Suppressor macrophage treated with lipopolysaccharide for 1 hour (primary cell): ENCODE data around the gene KRTAP25-1.

Experiments
- DNase-seq, 3 donors: peaks; one replicate each; pipeline ENCODE4 v3.0.0-alpha.2; 2020 to 2022

KRTAP25-1 gene

DNA sequence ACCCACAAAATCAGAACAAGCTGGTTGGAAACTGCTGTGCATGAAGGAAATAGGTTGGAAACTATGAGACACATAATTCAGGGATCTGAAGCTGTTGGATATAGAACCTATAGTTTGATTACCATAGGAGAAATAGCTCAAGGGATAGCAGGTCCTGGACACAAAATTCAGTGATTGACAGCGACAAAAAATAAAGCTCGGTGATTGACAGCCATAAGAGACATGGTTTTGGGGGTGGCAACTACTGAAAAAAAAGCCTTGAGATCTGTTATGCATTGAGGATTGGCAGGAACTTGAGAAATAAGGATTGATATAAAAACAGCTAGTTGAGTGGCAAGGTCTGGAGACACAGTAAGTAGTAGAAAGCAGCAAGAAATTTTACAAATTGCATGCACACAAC is at the start of gene KRTAP25-1:
TSS of gene KRTAP25-1 (minus strand) at position 300 of the 400 bp plus-strand sequence. CDS start at position 276, 24 bp downstream.
- no peak for DNase-seq

DNA sequence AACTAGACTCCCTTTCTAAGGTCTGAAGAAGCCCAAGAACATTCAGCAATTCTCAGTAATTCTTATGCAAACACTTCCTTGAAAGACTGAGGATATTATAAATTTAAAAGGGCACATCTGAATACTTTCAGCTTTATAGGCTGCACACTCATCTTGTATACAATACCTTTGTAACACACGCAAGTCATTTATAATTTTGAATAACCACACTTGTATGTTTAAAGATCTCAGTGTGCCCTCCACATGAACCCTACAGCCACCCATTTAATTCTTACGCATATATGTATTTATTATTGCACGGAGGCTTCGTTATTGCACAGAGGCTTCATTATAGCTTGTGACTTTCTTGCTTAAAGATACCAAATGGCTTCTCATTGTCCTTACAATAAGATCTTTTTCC is 49.4 kb upstream of the KRTAP25-1 start:
- DNase-seq = no peak

GRCh38 chr21:30337772-30338171 is 48.5 kb upstream of the KRTAP25-1 start:
- no peak for DNase-seq

DNA sequence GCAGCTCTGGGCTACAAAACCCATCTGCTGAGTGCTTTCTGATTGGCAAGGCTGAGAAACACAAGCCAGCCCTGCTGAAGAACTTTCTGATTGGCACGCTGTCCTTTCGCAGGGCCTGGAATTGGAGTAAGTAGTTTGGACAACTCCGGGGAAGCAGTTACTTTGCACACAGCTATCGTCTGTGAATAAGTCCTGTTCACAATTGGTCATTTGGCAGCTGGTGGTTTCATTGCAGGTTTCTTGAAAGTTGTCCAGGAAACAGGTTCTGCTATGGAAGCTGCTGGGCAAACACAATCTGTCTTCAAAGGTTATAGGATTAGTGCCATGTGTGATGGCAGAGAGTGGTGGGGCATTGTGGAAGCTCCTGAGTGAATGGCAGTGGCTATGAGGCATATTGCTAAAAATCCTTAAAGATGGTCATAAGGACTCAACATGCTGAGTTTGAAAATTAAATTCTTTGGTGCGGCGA is 48.0 kb upstream of the KRTAP25-1 start, which contains the start of gene KRTAP27-1:
TSS of gene KRTAP27-1 (minus strand) at position 419 of the 469 bp plus-strand sequence. CDS start at position 393, 26 bp downstream.
- DNase-seq = no peak

DNA sequence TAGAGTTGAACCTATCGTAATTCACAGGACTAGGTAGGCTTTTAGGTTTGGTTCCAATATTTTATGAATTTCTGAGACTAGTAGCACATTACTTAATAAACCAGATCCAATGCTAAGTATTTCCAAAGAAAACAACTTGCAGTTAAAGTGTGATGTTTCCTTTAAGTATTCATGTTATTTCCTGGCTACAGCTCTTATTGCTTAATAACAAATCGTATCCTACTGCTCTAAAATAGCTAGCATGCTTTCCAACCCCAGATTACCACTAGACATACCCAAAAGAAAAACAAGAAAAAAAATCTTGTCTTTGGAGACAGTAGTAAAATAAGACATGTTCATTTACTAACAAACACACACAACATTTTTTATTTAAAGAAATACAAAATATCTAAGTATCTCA is 47.3 kb upstream of the KRTAP25-1 start:
- no peak for DNase-seq

DNA sequence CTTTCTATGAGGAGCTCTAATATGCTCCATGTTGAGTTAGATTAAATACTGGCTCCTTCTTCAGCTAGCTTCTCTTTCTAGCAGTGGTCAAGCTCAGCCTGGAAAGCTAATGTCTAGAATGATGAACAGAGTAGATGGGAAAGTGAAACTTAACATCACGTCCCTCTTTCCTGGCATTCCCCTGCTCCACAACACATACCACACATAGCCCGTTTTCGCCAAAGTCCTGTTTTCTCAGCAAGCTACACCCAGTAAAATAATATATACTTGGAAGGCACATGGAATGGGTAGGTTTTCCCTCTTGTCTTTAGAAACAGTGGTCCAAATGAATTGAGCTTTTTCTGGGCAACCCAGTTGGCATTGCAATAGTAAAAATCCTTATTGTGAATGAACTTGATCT is 44.4 kb upstream of the KRTAP25-1 start:
- DNase-seq = no peak

DNA sequence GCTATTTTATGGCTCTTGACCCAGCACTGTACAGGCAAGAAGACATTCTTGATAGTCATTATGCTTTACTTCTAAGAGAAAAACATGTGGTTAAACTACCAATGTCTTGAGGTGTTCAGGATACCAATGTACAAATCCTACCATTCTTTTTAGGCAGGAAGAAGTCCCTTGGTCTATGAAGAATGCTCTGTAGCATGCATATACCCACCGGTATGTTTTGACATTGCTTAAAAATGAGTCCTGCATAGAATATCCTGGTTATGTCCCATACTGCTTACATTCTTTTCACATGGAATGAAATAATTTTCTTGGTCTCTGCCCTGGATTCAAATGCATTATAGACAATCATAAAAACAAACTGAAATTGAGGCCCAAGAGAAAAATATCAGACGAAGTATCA is 43.4 kb upstream of the KRTAP25-1 start:
- no peak for DNase-seq

- DNase-seq = no peak
Observed at GRCh38 chr21:30329203-30329875, 40.0 kb upstream of the KRTAP25-1 start.

GRCh38 chr21:30326390-30326789 is 37.1 kb upstream of the KRTAP25-1 start:
- no peak for DNase-seq

DNA sequence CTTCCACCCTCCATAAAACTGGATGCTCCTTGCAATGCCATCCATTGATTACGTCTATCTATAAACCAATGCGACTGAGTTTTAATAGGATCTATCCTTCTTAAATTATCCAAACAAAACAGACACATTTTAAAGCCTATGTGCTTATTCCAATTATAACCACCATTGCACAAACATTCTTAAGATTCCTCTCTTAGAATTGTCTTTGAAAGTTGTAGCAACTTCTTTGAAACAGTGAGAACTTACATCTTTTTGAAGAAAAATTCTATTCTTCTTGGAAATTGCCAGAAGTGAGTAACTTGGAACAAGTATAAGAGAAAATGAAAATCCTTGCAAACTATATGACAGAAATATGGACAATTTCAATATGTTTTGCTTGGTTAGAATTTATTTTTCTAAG is 30.9 kb upstream of the KRTAP25-1 start, which contains the start of gene KRTAP26-1:
TSS of gene KRTAP26-1 (minus strand) at position 101 of the 400 bp plus-strand sequence. CDS start 280 bp downstream, outside the sequence.
- DNase-seq = no peak

DNA sequence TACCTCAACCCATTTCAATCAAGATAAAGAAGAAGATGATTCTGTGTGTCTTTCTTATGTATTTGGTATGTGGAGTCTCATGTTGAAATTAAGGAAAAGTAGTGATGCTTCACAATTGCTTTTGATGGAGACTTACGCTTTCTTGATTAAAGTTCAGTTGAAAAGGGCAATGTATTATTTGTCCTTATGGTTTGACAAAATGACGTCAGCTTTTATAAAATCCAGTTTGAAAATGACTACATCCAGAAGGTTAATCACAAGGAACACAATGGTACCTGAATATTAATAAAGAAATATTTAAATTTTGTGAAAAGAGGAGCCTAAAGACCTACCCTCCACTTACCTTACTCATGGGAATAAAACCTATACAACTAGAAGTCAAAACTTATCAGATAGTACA is 26.4 kb upstream of the KRTAP25-1 start:
- DNase-seq = no peak

GRCh38 chr21:30306884-30307283 is 17.6 kb upstream of the KRTAP25-1 start:
- no peak for DNase-seq

DNA sequence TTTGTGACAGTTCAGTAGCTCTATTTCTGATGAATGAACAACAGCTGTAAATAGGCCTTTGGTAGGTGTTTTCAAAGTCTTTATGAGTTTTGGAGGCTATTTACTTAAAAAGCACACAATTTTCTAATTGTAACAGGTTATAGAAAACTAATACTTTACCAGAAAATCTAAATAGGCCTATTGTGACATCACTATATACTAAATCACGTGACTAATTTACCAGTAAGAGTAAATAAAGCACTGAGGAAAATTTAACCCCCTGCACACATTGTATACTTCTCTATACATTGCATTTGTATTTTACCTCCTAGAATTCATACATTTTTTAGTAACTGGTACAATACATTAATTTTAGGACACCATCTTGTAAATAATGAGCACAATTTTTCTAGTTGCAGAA is 15.8 kb upstream of the KRTAP25-1 start:
- no peak for DNase-seq

- no peak for DNase-seq
Observed at GRCh38 chr21:30282850-30283249, 6.5 kb downstream of the KRTAP25-1 start, which contains the start of gene KRTAP24-1. Gene KRTAP24-1 (minus strand): TSS chr21:30282950. CDS start chr21:30282932, 18 bp downstream.

- no peak for DNase-seq
Observed at GRCh38 chr21:30271611-30272010, 17.7 kb downstream of the KRTAP25-1 start.

DNA sequence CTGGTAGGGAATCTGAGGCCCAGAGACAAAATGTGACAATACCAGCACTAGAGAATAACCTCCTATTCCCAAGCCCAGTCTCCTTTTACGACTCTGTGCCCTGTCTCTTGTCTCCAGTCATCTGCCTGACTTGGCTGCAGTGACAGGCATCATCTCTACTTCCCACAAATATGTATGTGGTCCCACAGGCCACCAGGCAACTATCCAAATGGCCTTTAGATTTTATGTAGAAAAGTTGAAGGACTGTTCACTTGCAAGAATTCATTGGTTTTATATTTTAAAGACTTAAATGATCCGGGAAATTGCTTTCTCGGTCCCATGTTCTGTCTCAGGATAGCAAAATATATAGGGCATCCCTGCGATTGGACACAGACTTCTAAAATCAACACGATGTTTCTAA is 18.2 kb downstream of the KRTAP25-1 start:
- DNase-seq = no peak

DNA sequence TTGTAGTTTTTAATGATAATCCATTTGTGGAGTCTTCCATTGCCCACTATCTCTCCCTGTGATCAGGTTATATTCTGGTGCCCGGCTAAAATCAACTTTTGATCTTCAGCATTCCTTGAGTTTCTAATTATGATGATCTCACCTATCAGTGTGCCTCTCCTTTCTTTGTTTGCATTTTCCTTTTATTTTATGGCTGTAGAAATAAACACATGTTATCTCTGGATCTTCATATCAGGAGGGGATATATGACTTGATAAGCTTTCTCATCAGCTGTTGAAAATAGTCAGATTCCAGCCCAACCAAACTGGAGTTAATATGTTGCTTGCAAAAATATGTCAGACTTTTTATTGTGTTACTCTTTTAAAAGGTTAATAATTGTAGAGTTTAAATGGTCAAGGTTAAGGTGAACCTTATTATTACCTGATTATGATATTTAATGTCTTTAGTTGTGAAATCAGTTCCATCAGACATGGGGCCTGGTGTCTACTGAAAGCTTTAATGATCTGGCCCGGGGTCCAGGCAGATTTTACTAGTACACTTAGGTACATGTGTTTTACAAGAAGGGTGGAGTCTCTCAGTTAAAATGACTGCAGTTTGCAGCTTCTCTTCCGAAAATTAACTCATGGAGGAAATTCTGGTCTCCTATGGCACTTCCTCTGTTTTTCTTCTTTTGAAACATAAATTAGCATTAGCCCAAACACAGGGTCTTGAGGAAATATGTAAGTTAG is 19.3 kb downstream of the KRTAP25-1 start:
- no peak for DNase-seq

- peak in 2 of 3 donors; percentile 4 to 7 for DNase-seq
Observed at GRCh38 chr21:30268608-30269197, 20.6 kb downstream of the KRTAP25-1 start.

DNA sequence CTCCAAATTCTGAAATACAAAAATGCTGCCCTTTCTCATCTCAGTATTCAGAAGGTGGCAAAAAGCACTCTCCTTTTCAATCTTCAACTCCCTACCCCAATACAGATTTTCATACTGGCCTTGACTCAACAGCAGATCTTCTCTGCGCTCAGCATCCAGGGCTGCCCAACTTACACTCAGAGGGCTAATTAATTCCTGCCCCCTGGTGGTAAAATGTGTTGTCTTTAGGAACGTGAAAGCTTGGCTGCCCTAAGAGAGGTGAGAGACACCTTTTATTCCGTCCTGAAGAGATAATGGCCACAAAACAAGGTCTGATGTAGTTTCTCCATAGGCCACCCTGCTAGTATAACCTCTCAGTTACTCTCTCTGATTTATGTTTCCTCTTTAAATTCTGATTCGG is 31.5 kb downstream of the KRTAP25-1 start:
- no peak for DNase-seq

GRCh38 chr21:30256100-30256499 is 33.2 kb downstream of the KRTAP25-1 start:
- DNase-seq = peak in 1 of 3 donors; percentile 1

GRCh38 chr21:30255679-30256078 is 33.6 kb downstream of the KRTAP25-1 start:
- DNase-seq = no peak

GRCh38 chr21:30251781-30252180 is 37.5 kb downstream of the KRTAP25-1 start:
- DNase-seq = no peak

DNA sequence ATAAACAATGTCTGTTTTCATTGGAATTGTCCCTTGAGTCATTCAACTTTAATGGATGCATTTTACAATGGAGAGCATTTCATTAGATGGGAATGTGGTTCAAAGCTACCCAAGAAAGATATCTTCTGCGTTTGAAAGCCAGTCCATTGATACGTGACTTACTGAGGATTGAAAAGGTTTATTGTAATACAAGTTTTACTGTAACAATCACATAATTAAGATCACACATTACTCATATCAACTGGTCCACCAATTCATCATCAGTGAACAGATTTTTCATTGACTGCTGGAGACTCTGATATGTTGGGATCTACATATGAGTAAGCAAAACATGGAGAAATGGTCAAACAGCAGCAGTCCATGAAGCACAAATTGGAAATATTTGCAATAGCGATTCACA is 39.4 kb downstream of the KRTAP25-1 start:
- no peak for DNase-seq

DNA sequence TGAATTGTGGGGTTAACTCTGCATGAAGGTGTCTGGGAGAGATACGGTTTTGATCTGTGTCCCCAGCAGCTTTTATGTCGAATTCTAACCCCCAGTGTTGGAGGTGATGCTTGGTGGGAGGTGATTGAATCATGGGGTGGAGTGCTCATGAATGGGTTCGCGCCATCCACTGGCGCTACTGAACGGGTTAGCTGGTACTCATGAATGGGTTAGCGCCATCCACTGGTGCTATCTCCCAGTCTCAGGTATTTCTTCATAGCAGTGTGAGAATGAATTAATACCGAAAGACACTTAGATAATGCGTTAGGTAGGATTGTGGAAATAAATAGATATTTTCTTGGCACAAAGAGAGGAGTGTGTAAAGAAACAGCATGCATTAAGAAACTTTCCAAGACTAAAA is 40.5 kb downstream of the KRTAP25-1 start:
- DNase-seq = no peak
